GM19025 (cell line): ENCODE data around the gene SCGB3A1.

Source experiments
- ATAC-seq: cut with Tn5 transposase; IDR thresholded peaks from one replicate; pipeline ENCODE4 v1.9.1; 2021; ENCODE audit warnings: mild to moderate bottlenecking, low read depth, moderate library complexity; ENCODE audit not compliant: unreplicated experiment

Gene SCGB3A1

GRCh38 chr5:180591311-180591887 lies at the start of gene SCGB3A1:
Gene SCGB3A1 (minus strand): TSS chr5:180591499. CDS start chr5:180591462, 37 bp downstream.
- no peak for ATAC-seq

- ATAC-seq, result no peak
Observed at GRCh38 chr5:180640611-180640860, 49.2 kb upstream of the SCGB3A1 start.

GRCh38 chr5:180639741-180640610 lies 48.7 kb upstream of the SCGB3A1 start:
- no peak for ATAC-seq

GRCh38 chr5:180639287-180639686 lies 48.0 kb upstream of the SCGB3A1 start:
- no peak for ATAC-seq

- no peak for ATAC-seq
Observed at GRCh38 chr5:180637962-180638680, 46.8 kb upstream of the SCGB3A1 start.

- ATAC-seq, result no peak
Observed at GRCh38 chr5:180636403-180637075, 45.2 kb upstream of the SCGB3A1 start.

GRCh38 chr5:180636016-180636402 lies 44.7 kb upstream of the SCGB3A1 start:
- no peak for ATAC-seq

- ATAC-seq, result no peak
Observed at GRCh38 chr5:180633283-180634177, 42.2 kb upstream of the SCGB3A1 start.

GRCh38 chr5:180632768-180633167 lies 41.5 kb upstream of the SCGB3A1 start:
- ATAC-seq, result no peak

- ATAC-seq, result no peak
Observed at GRCh38 chr5:180631549-180632383, 40.5 kb upstream of the SCGB3A1 start.

GRCh38 chr5:180630426-180630825 lies 39.1 kb upstream of the SCGB3A1 start:
- ATAC-seq, result no peak

- ATAC-seq, result no peak
Observed at GRCh38 chr5:180629831-180630382, 38.6 kb upstream of the SCGB3A1 start.

GRCh38 chr5:180628827-180629750 lies 37.8 kb upstream of the SCGB3A1 start:
- no peak for ATAC-seq

GRCh38 chr5:180628211-180628610 lies 36.9 kb upstream of the SCGB3A1 start:
- ATAC-seq, result no peak

- ATAC-seq, result no peak
Observed at GRCh38 chr5:180627386-180628120, 36.3 kb upstream of the SCGB3A1 start.

- ATAC-seq, result no peak
Observed at GRCh38 chr5:180626661-180627385, 35.5 kb upstream of the SCGB3A1 start.
